Spleen (tissue), 7 donors: ENCODE data around the gene CAMK2B.

Experiments used
- POLR2A ChIP-seq, 3 donors: fragments of 450-650 bp; IDR thresholded peaks; one replicate each; pipeline ENCODE4 v1.5.1; 2017; ENCODE audit warnings: antibody characterized with exemption in 3 of 3, mild to moderate bottlenecking in 1 of 3
- POLR2AphosphoS5 ChIP-seq, 3 donors: sonication (generic); formaldehyde crosslinking; IDR thresholded peaks; one replicate each; pipeline ENCODE4 v1.5.1; 2017; ENCODE audit warnings: antibody characterized with exemption in 3 of 3
- TF ChIP-seq, protein P1 (sequence below), 11 experiments: fragments of 200-600 bp in 7 of 11; fragments of 450-650 bp in 4 of 11; sonication (generic) in 4 of 11; IDR thresholded peaks in 8 of 11; conservative IDR thresholded peaks in 3 of 11; 1 replicate in 7 of 11; 2 replicates in 4 of 11; pipeline versions ENCODE4 v1.4.0 to v1.8.0; 2016 to 2021; ENCODE audit warnings: antibody characterized with exemption in 11 of 11, inconsistent platforms in 4 of 11, mild to moderate bottlenecking in 1 of 11
- donor health status: DM: no; HTN: no; CAD: no; lungs with moderate emphysema.
- donor health status: DM: no; HTN: no; CAD: no.
- donor health status: DM: no; HTN: no; CAD: no.

GRCh38 chr7:44182827-44183226, 142.6 kb downstream of the CAMK2B start:
- TF ChIP-seq, protein P1, sequence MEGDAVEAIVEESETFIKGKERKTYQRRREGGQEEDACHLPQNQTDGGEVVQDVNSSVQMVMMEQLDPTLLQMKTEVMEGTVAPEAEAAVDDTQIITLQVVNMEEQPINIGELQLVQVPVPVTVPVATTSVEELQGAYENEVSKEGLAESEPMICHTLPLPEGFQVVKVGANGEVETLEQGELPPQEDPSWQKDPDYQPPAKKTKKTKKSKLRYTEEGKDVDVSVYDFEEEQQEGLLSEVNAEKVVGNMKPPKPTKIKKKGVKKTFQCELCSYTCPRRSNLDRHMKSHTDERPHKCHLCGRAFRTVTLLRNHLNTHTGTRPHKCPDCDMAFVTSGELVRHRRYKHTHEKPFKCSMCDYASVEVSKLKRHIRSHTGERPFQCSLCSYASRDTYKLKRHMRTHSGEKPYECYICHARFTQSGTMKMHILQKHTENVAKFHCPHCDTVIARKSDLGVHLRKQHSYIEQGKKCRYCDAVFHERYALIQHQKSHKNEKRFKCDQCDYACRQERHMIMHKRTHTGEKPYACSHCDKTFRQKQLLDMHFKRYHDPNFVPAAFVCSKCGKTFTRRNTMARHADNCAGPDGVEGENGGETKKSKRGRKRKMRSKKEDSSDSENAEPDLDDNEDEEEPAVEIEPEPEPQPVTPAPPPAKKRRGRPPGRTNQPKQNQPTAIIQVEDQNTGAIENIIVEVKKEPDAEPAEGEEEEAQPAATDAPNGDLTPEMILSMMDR (IDR thresholded peaks at IDR 0.05 in 8 of 11, conservative IDR thresholded peaks at IDR 0.05 in 3 of 11), result no peak
- TF ChIP-seq POLR2A (IDR thresholded peaks at IDR 0.05) (no peak), POLR2AphosphoS5 (IDR thresholded peaks at IDR 0.05) (no peak)
